Measurements from ENCODE around the gene FRAS1.

DNA sequence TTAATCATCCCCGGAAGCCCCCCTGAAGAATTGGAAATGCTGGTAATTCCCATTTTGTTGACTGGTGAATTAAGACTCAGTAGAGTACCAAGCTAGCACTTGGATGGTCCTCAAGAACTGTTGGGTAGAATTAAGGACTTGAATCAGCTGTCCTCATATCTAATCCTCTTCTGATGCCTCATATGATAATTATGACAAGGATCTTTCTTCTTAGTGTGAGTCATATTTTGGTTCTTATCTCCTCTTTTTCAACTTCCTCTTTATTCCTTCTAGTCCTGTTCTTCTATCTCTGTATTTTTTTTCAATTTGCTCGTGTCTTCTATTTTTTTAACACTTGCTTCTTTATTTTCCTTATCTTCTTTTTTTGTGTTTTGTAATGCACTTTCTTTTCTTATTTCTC, 288.1 kb downstream of the FRAS1 start:
- TF ChIP-seq, protein P1, sequence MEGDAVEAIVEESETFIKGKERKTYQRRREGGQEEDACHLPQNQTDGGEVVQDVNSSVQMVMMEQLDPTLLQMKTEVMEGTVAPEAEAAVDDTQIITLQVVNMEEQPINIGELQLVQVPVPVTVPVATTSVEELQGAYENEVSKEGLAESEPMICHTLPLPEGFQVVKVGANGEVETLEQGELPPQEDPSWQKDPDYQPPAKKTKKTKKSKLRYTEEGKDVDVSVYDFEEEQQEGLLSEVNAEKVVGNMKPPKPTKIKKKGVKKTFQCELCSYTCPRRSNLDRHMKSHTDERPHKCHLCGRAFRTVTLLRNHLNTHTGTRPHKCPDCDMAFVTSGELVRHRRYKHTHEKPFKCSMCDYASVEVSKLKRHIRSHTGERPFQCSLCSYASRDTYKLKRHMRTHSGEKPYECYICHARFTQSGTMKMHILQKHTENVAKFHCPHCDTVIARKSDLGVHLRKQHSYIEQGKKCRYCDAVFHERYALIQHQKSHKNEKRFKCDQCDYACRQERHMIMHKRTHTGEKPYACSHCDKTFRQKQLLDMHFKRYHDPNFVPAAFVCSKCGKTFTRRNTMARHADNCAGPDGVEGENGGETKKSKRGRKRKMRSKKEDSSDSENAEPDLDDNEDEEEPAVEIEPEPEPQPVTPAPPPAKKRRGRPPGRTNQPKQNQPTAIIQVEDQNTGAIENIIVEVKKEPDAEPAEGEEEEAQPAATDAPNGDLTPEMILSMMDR (IDR thresholded peaks at IDR 0.05): no peak
- no peak for TF ChIP-seq SP1 (CRISPR knock-in tag; conservative IDR thresholded peaks at IDR 0.05)
- TF ChIP-seq, protein P2, sequence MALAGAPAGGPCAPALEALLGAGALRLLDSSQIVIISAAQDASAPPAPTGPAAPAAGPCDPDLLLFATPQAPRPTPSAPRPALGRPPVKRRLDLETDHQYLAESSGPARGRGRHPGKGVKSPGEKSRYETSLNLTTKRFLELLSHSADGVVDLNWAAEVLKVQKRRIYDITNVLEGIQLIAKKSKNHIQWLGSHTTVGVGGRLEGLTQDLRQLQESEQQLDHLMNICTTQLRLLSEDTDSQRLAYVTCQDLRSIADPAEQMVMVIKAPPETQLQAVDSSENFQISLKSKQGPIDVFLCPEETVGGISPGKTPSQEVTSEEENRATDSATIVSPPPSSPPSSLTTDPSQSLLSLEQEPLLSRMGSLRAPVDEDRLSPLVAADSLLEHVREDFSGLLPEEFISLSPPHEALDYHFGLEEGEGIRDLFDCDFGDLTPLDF (CRISPR knock-in tag; IDR thresholded peaks at IDR 0.05): no peak
- TF ChIP-seq, protein P3, sequence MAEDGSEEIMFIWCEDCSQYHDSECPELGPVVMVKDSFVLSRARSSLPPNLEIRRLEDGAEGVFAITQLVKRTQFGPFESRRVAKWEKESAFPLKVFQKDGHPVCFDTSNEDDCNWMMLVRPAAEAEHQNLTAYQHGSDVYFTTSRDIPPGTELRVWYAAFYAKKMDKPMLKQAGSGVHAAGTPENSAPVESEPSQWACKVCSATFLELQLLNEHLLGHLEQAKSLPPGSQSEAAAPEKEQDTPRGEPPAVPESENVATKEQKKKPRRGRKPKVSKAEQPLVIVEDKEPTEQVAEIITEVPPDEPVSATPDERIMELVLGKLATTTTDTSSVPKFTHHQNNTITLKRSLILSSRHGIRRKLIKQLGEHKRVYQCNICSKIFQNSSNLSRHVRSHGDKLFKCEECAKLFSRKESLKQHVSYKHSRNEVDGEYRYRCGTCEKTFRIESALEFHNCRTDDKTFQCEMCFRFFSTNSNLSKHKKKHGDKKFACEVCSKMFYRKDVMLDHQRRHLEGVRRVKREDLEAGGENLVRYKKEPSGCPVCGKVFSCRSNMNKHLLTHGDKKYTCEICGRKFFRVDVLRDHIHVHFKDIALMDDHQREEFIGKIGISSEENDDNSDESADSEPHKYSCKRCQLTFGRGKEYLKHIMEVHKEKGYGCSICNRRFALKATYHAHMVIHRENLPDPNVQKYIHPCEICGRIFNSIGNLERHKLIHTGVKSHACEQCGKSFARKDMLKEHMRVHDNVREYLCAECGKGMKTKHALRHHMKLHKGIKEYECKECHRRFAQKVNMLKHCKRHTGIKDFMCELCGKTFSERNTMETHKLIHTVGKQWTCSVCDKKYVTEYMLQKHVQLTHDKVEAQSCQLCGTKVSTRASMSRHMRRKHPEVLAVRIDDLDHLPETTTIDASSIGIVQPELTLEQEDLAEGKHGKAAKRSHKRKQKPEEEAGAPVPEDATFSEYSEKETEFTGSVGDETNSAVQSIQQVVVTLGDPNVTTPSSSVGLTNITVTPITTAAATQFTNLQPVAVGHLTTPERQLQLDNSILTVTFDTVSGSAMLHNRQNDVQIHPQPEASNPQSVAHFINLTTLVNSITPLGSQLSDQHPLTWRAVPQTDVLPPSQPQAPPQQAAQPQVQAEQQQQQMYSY (CRISPR knock-in tag; IDR thresholded peaks at IDR 0.05): no peak
- TF ChIP-seq ZNF416 (CRISPR knock-in tag; IDR thresholded peaks at IDR 0.05): no peak
- TF ChIP-seq TEAD1 (CRISPR knock-in tag; IDR thresholded peaks at IDR 0.05): no peak
- TF ChIP-seq, protein P4, sequence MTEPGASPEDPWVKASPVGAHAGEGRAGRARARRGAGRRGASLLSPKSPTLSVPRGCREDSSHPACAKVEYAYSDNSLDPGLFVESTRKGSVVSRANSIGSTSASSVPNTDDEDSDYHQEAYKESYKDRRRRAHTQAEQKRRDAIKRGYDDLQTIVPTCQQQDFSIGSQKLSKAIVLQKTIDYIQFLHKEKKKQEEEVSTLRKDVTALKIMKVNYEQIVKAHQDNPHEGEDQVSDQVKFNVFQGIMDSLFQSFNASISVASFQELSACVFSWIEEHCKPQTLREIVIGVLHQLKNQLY (CRISPR knock-in tag; IDR thresholded peaks at IDR 0.05): no peak
- no peak for TF ChIP-seq NR3C1 (CRISPR knock-in tag; conservative IDR thresholded peaks at IDR 0.05; ENCODE audit: low read depth)
- TF ChIP-seq ZNF317 (CRISPR knock-in tag; IDR thresholded peaks at IDR 0.05; ENCODE audit: borderline replicate concordance, low read depth): no peak
- TF ChIP-seq ELF4 (CRISPR knock-in tag; IDR thresholded peaks at IDR 0.05; ENCODE audit: low read depth): no peak

Measured in WTC11 (cell line).